GM19452 (cell line): ENCODE measurements around the gene RPS5.
A peak's percentile ranks its signal among the peaks of the same experiment; 100 is the strongest.

ENCODE experiments used
- ATAC-seq: cut with Tn5 transposase; IDR thresholded peaks from one replicate; pipeline ENCODE4 v1.9.1; 2021; ENCODE audit not compliant: unreplicated experiment

The RPS5 gene

GRCh38 chr19:58385313-58385890 is 1.7 kb upstream of the RPS5 start:
- no peak for ATAC-seq

DNA sequence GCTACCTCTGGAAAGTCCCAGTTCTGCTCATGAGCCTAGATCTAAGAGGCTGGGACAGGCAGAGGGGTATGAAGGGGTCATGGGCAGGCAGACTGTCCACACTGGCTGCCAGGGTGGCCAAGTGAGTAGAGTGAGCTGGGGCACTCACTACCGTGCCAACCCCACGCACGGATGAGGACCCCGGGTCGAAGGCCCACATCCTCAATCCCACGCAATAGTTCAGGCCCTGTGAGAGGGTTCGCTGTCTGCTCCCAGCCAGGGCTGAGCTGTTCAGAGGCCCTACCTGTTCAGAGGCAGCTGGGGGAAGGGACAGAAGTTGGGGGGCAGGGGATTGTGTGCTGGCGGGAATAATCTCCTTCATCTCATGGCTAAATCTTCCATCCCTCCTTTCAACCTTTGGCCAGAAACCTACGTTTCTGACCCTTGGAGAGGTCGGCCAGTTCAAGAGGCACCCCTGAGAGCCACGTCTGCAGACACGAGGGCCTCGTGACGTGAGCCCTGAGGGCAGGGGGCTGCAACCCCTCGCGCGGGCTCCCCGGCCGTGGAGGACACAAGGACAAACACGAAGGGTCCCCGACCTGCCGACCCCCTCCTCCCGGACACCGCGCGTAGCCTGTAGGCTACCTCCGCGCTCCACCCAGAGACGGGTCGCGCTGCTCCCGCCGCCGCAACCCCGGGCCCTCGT is 1.0 kb upstream of the RPS5 start:
- ATAC-seq, result peak; percentile 6

DNA sequence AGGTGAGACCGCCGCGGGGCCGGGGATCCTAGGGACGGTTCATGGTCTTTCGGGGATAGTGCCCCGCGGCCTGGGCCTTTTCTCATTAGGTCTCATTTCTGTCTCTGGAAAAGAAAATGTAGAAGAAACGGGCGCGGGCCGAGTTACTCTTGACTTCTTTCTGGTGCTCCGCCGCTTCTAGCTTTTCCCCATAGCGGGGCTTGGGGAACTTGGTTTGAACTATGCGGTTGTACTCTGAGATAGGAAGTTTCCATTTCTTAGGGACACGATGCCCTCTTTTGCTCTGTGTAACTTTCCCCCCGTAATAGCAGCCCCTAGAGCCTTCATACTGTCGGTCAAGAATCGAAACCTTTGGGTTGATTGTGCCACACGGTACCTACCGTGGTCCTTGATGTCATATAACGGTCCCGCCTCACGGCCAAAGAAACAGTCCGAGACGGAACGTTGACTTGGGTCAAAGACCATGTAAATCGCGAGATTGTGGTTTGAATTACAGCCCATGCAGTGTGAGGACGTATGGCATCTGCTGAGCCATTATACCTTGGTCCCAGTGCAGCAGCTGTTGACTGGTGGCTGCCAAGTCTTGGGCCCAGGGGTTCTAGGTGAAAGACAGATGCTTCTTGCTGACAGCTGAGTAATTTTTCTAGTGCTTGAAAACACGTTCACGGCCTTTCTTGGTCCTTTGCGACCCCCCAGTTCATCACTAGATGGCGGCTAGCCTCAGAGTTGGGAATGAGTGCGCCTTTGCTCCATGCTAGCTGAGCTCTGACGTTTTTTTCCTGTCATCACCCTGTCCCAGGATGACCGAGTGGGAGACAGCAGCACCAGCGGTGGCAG is 487 bp downstream of the RPS5 start:
- ATAC-seq, result no peak

DNA sequence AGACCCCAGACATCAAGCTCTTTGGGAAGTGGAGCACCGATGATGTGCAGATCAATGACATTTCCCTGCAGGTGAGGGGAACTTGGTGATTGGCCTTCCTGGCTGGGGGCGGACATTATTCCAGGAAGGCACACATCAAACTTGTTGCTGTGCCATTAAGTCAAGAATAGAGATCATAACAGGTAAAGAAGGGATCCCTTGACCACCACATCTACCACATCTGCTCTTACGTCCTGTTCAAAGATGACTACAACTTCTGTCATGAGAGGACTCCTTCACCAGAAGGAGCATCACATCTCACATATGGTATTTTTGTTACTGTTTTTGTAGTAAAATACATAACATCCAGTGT is 1.1 kb downstream of the RPS5 start:
- ATAC-seq, result no peak

GRCh38 chr19:58392945-58393724 is 6.1 kb downstream of the RPS5 start:
- ATAC-seq, result no peak

- no peak for ATAC-seq
Measured at GRCh38 chr19:58393725-58394033, 6.6 kb downstream of the RPS5 start.

DNA sequence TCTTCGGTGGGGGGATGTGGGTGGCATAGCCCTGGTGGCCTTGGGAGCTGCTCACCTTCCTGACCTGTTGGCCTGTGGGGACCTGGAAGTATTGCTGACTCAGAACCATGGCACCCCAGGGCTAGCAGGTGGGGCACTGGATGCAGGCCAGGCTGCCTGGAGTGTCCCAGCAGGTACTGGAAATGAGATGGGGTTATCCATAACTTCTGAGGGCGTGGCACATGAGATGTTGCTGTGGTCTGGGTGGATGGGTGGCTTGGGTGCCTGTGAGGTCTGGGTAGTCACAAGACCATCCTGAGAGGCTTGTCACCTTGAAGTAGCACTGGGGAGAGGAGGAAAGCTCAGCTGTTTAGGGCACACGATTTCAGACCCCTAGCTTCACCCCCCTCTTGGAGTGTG is 7.8 kb downstream of the RPS5 start:
- no peak for ATAC-seq

GRCh38 chr19:58395220-58395978 is 8.3 kb downstream of the RPS5 start, which contains the start of gene RNF225:
Gene RNF225, plus strand, starts transcription at chr19:58395656. Its CDS starts 434 bp downstream, at chr19:58396090.
- ATAC-seq, result no peak

DNA sequence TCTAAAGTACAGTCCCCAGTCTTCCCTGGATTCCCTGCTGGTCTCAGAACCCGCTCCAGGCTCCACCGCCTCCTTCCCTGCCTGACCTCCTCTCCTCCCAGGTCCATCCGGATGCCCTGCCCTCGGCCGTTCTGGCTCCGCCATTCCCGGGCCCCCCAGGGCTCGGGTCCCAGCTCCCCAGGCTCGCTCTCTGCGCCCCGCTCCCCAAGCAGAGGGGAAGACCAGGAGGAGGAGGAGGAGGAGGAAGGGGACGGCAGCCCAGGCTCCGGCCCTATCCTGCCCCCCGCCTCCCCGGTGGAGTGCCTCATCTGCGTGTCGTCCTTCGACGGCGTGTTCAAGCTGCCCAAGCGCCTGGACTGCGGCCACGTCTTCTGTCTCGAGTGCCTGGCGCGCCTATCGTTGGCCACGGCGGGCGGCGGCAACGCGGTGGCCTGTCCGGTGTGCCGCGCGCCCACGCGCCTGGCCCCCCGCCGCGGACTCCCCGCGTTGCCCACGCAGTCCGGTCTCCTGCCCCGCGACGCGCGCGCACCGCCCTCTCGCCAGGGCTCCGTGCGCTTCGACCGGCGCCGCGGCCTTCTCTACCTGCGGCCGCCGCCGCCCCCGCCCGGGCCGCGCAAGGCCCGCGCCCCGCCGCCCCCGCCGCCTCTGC is 9.0 kb downstream of the RPS5 start:
- ATAC-seq, result no peak

- ATAC-seq, result no peak
Measured at GRCh38 chr19:58396691-58397532, 9.8 kb downstream of the RPS5 start.

- no peak for ATAC-seq
Measured at GRCh38 chr19:58397533-58398037, 10.5 kb downstream of the RPS5 start.

DNA sequence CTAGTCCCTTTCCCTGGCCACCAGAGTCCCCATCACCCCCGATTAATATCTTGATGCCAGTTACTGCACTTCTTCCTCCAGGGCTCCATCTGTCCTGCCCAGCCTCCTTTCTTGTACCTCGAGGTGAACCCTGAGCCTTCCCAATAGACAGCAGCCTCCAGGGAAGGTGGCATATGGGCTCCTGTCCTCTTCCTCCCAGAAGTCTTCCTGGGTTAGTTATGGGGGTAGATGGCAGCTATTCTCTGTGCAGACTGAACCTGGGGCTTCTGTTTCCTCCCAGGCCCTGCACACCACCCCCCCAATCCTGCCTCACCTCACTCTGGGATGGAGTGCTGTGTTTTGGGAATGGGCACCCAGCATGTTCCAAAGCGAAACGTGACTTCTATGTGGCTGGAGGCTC is 11.0 kb downstream of the RPS5 start:
- no peak for ATAC-seq

DNA sequence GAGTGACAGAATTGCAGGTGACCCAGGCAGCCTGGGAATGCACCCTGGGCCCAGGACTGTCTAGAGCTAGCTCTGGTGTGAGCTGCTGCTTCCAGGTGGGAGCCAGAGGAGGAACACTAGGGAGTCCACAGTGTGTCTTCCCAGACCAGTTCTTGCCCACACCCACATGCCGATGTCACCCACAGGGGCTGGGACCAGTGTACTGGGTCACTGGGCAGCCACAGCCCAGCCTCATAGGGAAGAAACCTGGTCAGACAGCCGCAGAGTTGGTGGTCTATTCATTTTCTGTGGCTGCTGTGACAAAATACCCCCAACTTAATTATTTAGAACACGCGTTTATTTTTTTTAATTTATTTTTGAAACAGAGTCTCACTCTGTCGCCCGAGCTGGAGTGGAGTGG is 11.5 kb downstream of the RPS5 start:
- ATAC-seq, result no peak

- no peak for ATAC-seq
Measured at GRCh38 chr19:58399903-58400302, 12.8 kb downstream of the RPS5 start.

DNA sequence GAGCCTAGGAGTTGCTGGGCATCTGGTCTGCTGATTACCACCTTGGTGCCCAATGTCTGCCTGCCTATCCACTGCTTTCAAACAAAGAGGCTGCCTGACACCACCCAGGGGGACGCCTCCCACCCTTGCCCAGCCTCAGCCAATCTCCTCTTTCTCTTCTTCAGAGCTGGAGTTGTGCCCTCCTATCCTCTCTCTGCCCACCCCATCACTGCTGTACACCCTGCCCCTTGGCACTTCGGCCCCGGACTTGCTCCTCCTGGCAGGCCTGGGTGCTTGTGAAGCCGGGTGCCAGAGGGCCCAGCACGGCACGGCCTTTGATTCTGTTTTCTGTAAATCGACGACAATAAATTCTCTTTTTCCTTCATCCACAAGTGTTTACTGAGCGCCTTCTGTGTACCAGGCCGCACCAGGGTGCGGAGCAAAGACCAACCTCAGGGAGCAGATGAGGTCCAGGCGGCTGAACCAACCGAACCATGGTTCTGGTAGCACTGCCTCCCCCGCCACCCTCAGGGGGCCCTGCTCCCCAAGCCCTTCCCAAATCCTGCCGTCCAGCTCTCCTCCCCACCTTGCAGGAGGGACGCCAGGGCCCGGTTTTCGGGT is 13.3 kb downstream of the RPS5 start:
- no peak for ATAC-seq

- ATAC-seq, result peak; percentile 99
Measured at GRCh38 chr19:58400916-58401839, 14.1 kb downstream of the RPS5 start.

DNA sequence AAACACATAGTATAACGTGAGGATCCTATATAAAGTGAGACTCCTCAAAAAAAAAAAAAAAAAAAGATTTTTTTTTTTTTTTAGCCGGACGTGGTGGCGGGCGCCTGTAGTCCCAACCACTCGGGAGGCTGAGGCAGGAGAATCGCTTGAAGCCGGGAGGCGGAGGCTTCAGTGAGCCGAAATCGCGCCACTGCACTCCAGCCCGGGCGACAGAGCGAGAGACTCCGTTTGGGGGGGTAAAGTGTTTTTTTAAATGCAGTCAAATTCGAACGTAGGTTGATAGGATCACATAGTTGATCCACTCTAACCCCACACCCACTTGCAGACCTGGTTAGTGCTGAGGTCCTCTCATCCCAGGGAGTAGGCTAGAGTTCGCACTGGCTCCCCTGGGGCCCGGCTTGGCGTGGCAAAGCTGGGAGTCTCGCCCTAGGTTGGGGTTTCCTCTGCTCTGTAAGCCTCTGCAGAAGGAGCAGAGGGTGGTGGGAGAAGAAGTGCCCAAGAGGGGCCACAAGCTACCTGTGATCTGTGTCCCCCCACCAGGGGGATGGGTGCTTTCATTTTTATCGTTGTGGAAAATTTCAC is 14.9 kb downstream of the RPS5 start:
- no peak for ATAC-seq
